Adipocyte (in vitro differentiated cells): Measurements from ENCODE around the gene SDC4.

Experiments used
- DNase-seq: peaks from one replicate; pipeline ENCODE4 v3.0.0-alpha.2; 2015; ENCODE audit warnings: low read depth
- H3K27me3 ChIP-seq: replicated peaks from 2 replicates; pipeline ENCODE4 v1.7.0; 2013; ENCODE audit warnings: mild to moderate bottlenecking, low read length, moderate library complexity; ENCODE audit not compliant: control insufficient read depth, insufficient read depth
- H3K36me3 ChIP-seq: 2 replicates; pipeline ENCODE4 v1.7.0; 2013; ENCODE audit warnings: low read length, mild to moderate bottlenecking, moderate library complexity; ENCODE audit not compliant: control insufficient read depth, insufficient read depth, severe bottlenecking
- H3K4me1 ChIP-seq: 2 replicates; pipeline ENCODE4 v1.7.0; 2013; ENCODE audit warnings: mild to moderate bottlenecking, low read length, moderate library complexity; ENCODE audit not compliant: control insufficient read depth, insufficient read depth
- H3K4me3 ChIP-seq: 2 replicates; pipeline ENCODE4 v1.7.0; 2013; ENCODE audit warnings: mild to moderate bottlenecking, low read length, moderate library complexity
- H3K9ac ChIP-seq: 2 replicates; pipeline ENCODE4 v1.7.0; 2013; ENCODE audit warnings: mild to moderate bottlenecking, low read length, moderate library complexity
- H3K9me3 ChIP-seq: 2 replicates; pipeline ENCODE4 v1.7.0; 2013; ENCODE audit warnings: mild to moderate bottlenecking, low read length, moderate library complexity; ENCODE audit not compliant: control insufficient read depth

SDC4 gene

GRCh38 chr20:45373353-45374100, 25.3 kb upstream of the SDC4 start:
- H3K4me1 ChIP-seq = peaks cover 7% of the 10 kb centered on the region
- peak overlapping the region; percentile 75 for H3K9ac ChIP-seq
- H3K4me3 ChIP-seq = peak overlapping the region; percentile 76
- peaks cover 4% of the 10 kb centered on the region for H3K36me3 ChIP-seq
- peak; percentile 93 for DNase-seq
- no peaks in the 10 kb centered on the region for H3K27me3 ChIP-seq
- H3K9me3 ChIP-seq = no peaks in the 10 kb centered on the region

- peak overlapping the region; percentile 76 for H3K4me3 ChIP-seq
Observed at GRCh38 chr20:45372646-45373352, 24.6 kb upstream of the SDC4 start.

GRCh38 chr20:45372241-45372640, 24.0 kb upstream of the SDC4 start:
- H3K4me3 ChIP-seq = no peak overlapping the region

More at GRCh38 chr20:45372646-45373352, 24.6 kb upstream of the SDC4 start:
- Histone ChIP-seq H3K27me3 (no peaks in the 10 kb centered on the region), H3K36me3 (peaks cover 9% of the 10 kb centered on the region), H3K9me3 (no peaks in the 10 kb centered on the region), H3K4me1 (peaks cover 13% of the 10 kb centered on the region), H3K9ac (peak overlapping the region; percentile 75)
- no peak for DNase-seq

GRCh38 chr20:45370571-45371160, 22.4 kb upstream of the SDC4 start:
- Histone ChIP-seq H3K4me1 (peaks cover 13% of the 10 kb centered on the region), H3K9me3 (no peaks in the 10 kb centered on the region), H3K9ac (no peak overlapping the region), H3K4me3 (no peak overlapping the region), H3K27me3 (no peaks in the 10 kb centered on the region), H3K36me3 (peaks cover 31% of the 10 kb centered on the region)
- DNase-seq = no peak

More at GRCh38 chr20:45372241-45372640, 24.0 kb upstream of the SDC4 start:
- Histone ChIP-seq H3K9ac (no peak overlapping the region), H3K36me3 (peaks cover 15% of the 10 kb centered on the region), H3K9me3 (no peaks in the 10 kb centered on the region), H3K27me3 (no peaks in the 10 kb centered on the region), H3K4me1 (peaks cover 13% of the 10 kb centered on the region)
- DNase-seq = no peak

- H3K9ac ChIP-seq = no peak overlapping the region
- H3K4me3 ChIP-seq = no peak overlapping the region
- no peaks in the 10 kb centered on the region for H3K9me3 ChIP-seq
- no peak for DNase-seq
- no peaks in the 10 kb centered on the region for H3K27me3 ChIP-seq
- H3K36me3 ChIP-seq = peaks cover 29% of the 10 kb centered on the region
- H3K4me1 ChIP-seq = peaks cover 19% of the 10 kb centered on the region
Observed at GRCh38 chr20:45368221-45368980, 20.2 kb upstream of the SDC4 start.

GRCh38 chr20:45367126-45367525, 18.9 kb upstream of the SDC4 start:
- H3K4me3 ChIP-seq = no peak overlapping the region
- peaks cover 29% of the 10 kb centered on the region for H3K36me3 ChIP-seq
- no peaks in the 10 kb centered on the region for H3K9me3 ChIP-seq
- H3K9ac ChIP-seq = no peak overlapping the region
- H3K4me1 ChIP-seq = peaks cover 17% of the 10 kb centered on the region
- no peaks in the 10 kb centered on the region for H3K27me3 ChIP-seq
- no peak for DNase-seq

GRCh38 chr20:45366631-45367030, 18.4 kb upstream of the SDC4 start:
- peaks cover 29% of the 10 kb centered on the region for H3K36me3 ChIP-seq

GRCh38 chr20:45366192-45366591, 18.0 kb upstream of the SDC4 start:
- Histone ChIP-seq H3K36me3 (peaks cover 29% of the 10 kb centered on the region), H3K9ac (no peak overlapping the region), H3K27me3 (no peaks in the 10 kb centered on the region), H3K4me1 (peaks cover 17% of the 10 kb centered on the region), H3K9me3 (no peaks in the 10 kb centered on the region), H3K4me3 (no peak overlapping the region)
- no peak for DNase-seq

More at GRCh38 chr20:45366631-45367030, 18.4 kb upstream of the SDC4 start:
- H3K9ac ChIP-seq = no peak overlapping the region
- no peak overlapping the region for H3K4me3 ChIP-seq
- DNase-seq = no peak
- no peaks in the 10 kb centered on the region for H3K27me3 ChIP-seq
- H3K4me1 ChIP-seq = peaks cover 17% of the 10 kb centered on the region
- no peaks in the 10 kb centered on the region for H3K9me3 ChIP-seq

GRCh38 chr20:45365444-45365970, 17.3 kb upstream of the SDC4 start:
- no peak for DNase-seq
- peaks cover 29% of the 10 kb centered on the region for H3K36me3 ChIP-seq
- no peaks in the 10 kb centered on the region for H3K9me3 ChIP-seq
- no peaks in the 10 kb centered on the region for H3K27me3 ChIP-seq
- H3K9ac ChIP-seq = no peak overlapping the region
- no peak overlapping the region for H3K4me3 ChIP-seq
- peaks cover 21% of the 10 kb centered on the region for H3K4me1 ChIP-seq

- peaks cover 36% of the 10 kb centered on the region for H3K4me1 ChIP-seq
- no peak for DNase-seq
- H3K36me3 ChIP-seq = peaks cover 29% of the 10 kb centered on the region
- no peaks in the 10 kb centered on the region for H3K9me3 ChIP-seq
- peak overlapping the region; percentile 94 for H3K4me3 ChIP-seq
- H3K27me3 ChIP-seq = no peaks in the 10 kb centered on the region
- H3K9ac ChIP-seq = peak overlapping the region; percentile 99
Observed at GRCh38 chr20:45363611-45364492, 15.6 kb upstream of the SDC4 start.
